ENCODE data around the gene SNX9. TPM values are rescaled to one million over a fixed set of nuclear protein-coding genes. Genes with fewer than 3 reads are reported as not detected.
A peak's percentile ranks its signal among the peaks of the same experiment; 100 is the strongest.

Gene SNX9
- total RNA-seq, 1 experiment from 2014 or later, result 36.1 TPM

GRCh38 chr6:157812425-157813171, 10.4 kb upstream of the SNX9 start:
- no peaks in the 10 kb centered on the region for H3K27me3 ChIP-seq (ENCODE audit: control insufficient read depth, insufficient read depth, low read length)
- no peaks in the 10 kb centered on the region for H3K36me3 ChIP-seq (replicated peaks; ENCODE audit: control insufficient read depth, insufficient read depth, low read length)

GRCh38 chr6:157813191-157813590, 9.9 kb upstream of the SNX9 start:
- no peak for DNase-seq
- H3K27me3 ChIP-seq (ENCODE audit: control insufficient read depth, insufficient read depth, low read length), result no peaks in the 10 kb centered on the region
- H3K36me3 ChIP-seq (replicated peaks; ENCODE audit: control insufficient read depth, insufficient read depth, low read length), result no peaks in the 10 kb centered on the region
- no peak overlapping the region for H3K4me3 ChIP-seq (ENCODE audit: insufficient read depth, low read depth, low read length)

More at GRCh38 chr6:157812425-157813171, 10.4 kb upstream of the SNX9 start:
- H3K4me3 ChIP-seq (ENCODE audit: insufficient read depth, low read depth, low read length), result no peak overlapping the region
- DNase-seq, result no peak

- H3K36me3 ChIP-seq (replicated peaks; ENCODE audit: control insufficient read depth, insufficient read depth, low read length), result no peaks in the 10 kb centered on the region
- no peaks in the 10 kb centered on the region for H3K27me3 ChIP-seq (ENCODE audit: control insufficient read depth, insufficient read depth, low read length)
- no peak for DNase-seq
- no peak overlapping the region for H3K4me3 ChIP-seq (ENCODE audit: insufficient read depth, low read depth, low read length)
These were observed 9.1 kb upstream of the SNX9 start for GRCh38 chr6:157813750-157814455.

GRCh38 chr6:157814883-157815282, 8.2 kb upstream of the SNX9 start:
- no peak overlapping the region for H3K4me3 ChIP-seq (ENCODE audit: insufficient read depth, low read depth, low read length)
- H3K27me3 ChIP-seq (ENCODE audit: control insufficient read depth, insufficient read depth, low read length), result no peaks in the 10 kb centered on the region
- no peaks in the 10 kb centered on the region for H3K36me3 ChIP-seq (replicated peaks; ENCODE audit: control insufficient read depth, insufficient read depth, low read length)
- no peak for DNase-seq

GRCh38 chr6:157821342-157822033, 1.6 kb upstream of the SNX9 start:
- Histone ChIP-seq H3K4me3 (ENCODE audit: insufficient read depth, low read depth, low read length) (no peak overlapping the region), H3K36me3 (replicated peaks; ENCODE audit: control insufficient read depth, insufficient read depth, low read length) (no peaks in the 10 kb centered on the region), H3K27me3 (ENCODE audit: control insufficient read depth, insufficient read depth, low read length) (no peaks in the 10 kb centered on the region)
- no peak for DNase-seq

GRCh38 chr6:157822245-157823000, 623 bp upstream of the SNX9 start:
- no peak for DNase-seq
- no peaks in the 10 kb centered on the region for H3K27me3 ChIP-seq (ENCODE audit: control insufficient read depth, insufficient read depth, low read length)

GRCh38 chr6:157823528-157824370, 703 bp downstream of the SNX9 start:
- Histone ChIP-seq H3K27me3 (ENCODE audit: control insufficient read depth, insufficient read depth, low read length) (no peaks in the 10 kb centered on the region), H3K36me3 (replicated peaks; ENCODE audit: control insufficient read depth, insufficient read depth, low read length) (no peaks in the 10 kb centered on the region), H3K4me3 (ENCODE audit: insufficient read depth, low read depth, low read length) (peak overlapping the region; percentile 84)
- peak; percentile 70 for DNase-seq

More at GRCh38 chr6:157822245-157823000, 623 bp upstream of the SNX9 start:
- H3K36me3 ChIP-seq (replicated peaks; ENCODE audit: control insufficient read depth, insufficient read depth, low read length), result no peaks in the 10 kb centered on the region
- H3K4me3 ChIP-seq (ENCODE audit: insufficient read depth, low read depth, low read length), result peak overlapping the region; percentile 84

- Histone ChIP-seq H3K4me3 (ENCODE audit: insufficient read depth, low read depth, low read length) (no peak overlapping the region; the same call in 1 of the 2 replicates), H3K36me3 (replicated peaks; ENCODE audit: control insufficient read depth, insufficient read depth, low read length) (no peaks in the 10 kb centered on the region), H3K27me3 (ENCODE audit: control insufficient read depth, insufficient read depth, low read length) (no peaks in the 10 kb centered on the region)
- DNase-seq, result no peak
These were observed 2.3 kb downstream of the SNX9 start for GRCh38 chr6:157825243-157825904.

- Histone ChIP-seq H3K36me3 (replicated peaks; ENCODE audit: control insufficient read depth, insufficient read depth, low read length) (no peaks in the 10 kb centered on the region), H3K4me3 (ENCODE audit: insufficient read depth, low read depth, low read length) (no peak overlapping the region), H3K27me3 (ENCODE audit: control insufficient read depth, insufficient read depth, low read length) (no peaks in the 10 kb centered on the region)
- DNase-seq, result no peak
These were observed 7.4 kb downstream of the SNX9 start for GRCh38 chr6:157830354-157831017.

GRCh38 chr6:157831018-157831369, 7.9 kb downstream of the SNX9 start:
- Histone ChIP-seq H3K4me3 (ENCODE audit: insufficient read depth, low read depth, low read length) (no peak overlapping the region), H3K36me3 (replicated peaks; ENCODE audit: control insufficient read depth, insufficient read depth, low read length) (no peaks in the 10 kb centered on the region), H3K27me3 (ENCODE audit: control insufficient read depth, insufficient read depth, low read length) (no peaks in the 10 kb centered on the region)
- DNase-seq, result no peak

- no peaks in the 10 kb centered on the region for H3K27me3 ChIP-seq (ENCODE audit: control insufficient read depth, insufficient read depth, low read length)
- no peak overlapping the region for H3K4me3 ChIP-seq (ENCODE audit: insufficient read depth, low read depth, low read length)
- H3K36me3 ChIP-seq (replicated peaks; ENCODE audit: control insufficient read depth, insufficient read depth, low read length), result no peaks in the 10 kb centered on the region
- peak; percentile 39 for DNase-seq
These were observed 8.6 kb downstream of the SNX9 start for GRCh38 chr6:157831424-157832249.

- DNase-seq, result no peak
- no peaks in the 10 kb centered on the region for H3K27me3 ChIP-seq (ENCODE audit: control insufficient read depth, insufficient read depth, low read length)
- no peak overlapping the region for H3K4me3 ChIP-seq (ENCODE audit: insufficient read depth, low read depth, low read length)
- H3K36me3 ChIP-seq (replicated peaks; ENCODE audit: control insufficient read depth, insufficient read depth, low read length), result no peaks in the 10 kb centered on the region
These were observed 9.4 kb downstream of the SNX9 start for GRCh38 chr6:157832250-157832967.
